ENCODE measurements around the gene INO80E.

Gene INO80E

GRCh38 chr16:29991571-29991904 lies 4.5 kb upstream of the INO80E start:
- DNase-seq (ENCODE audit: low spot score) (no peak), FAIRE-seq (no peak)

- no peak for DNase-seq (ENCODE audit: low spot score)
- FAIRE-seq, result no peak
Observed at GRCh38 chr16:29992344-29992967, 3.6 kb upstream of the INO80E start.

- FAIRE-seq, result no peak
- no peak for DNase-seq (ENCODE audit: low spot score)
Observed at GRCh38 chr16:29993191-29993902, 2.7 kb upstream of the INO80E start.

- FAIRE-seq, result no peak
- no peak for DNase-seq (ENCODE audit: low spot score)
Observed at GRCh38 chr16:29993903-29994599, 2.0 kb upstream of the INO80E start.

- FAIRE-seq, result no peak
- peak; percentile 17 for DNase-seq (ENCODE audit: low spot score)
Observed at GRCh38 chr16:29994600-29995323, 1.3 kb upstream of the INO80E start.

GRCh38 chr16:29995324-29995910 lies 624 bp upstream of the INO80E start, which contains the start of gene HIRIP3:
HIRIP3 (minus strand) TSS chr16:29995617; CDS start chr16:29995605, 12 bp downstream.
- DNase-seq (ENCODE audit: low spot score) (peak; percentile 69), FAIRE-seq (no peak)

GRCh38 chr16:29996766-29997250 lies 767 bp downstream of the INO80E start:
- no peak for DNase-seq (ENCODE audit: low spot score)

GRCh38 chr16:29999605-30000004 lies 3.6 kb downstream of the INO80E start:
- DNase-seq (ENCODE audit: low spot score) (no peak), FAIRE-seq (no peak)

More at GRCh38 chr16:29996766-29997250, 767 bp downstream of the INO80E start:
- no peak for FAIRE-seq

GRCh38 chr16:30000735-30001631 lies 4.9 kb downstream of the INO80E start:
- FAIRE-seq (no peak), DNase-seq (ENCODE audit: low spot score) (no peak)

GRCh38 chr16:30002614-30003346 lies 6.7 kb downstream of the INO80E start:
- FAIRE-seq, result no peak
- no peak for DNase-seq (ENCODE audit: low spot score)

GRCh38 chr16:30003670-30004423 lies 7.8 kb downstream of the INO80E start:
- FAIRE-seq, result no peak

GRCh38 chr16:30004424-30004776 lies 8.4 kb downstream of the INO80E start:
- FAIRE-seq (no peak), DNase-seq (ENCODE audit: low spot score) (no peak)

More at GRCh38 chr16:30003670-30004423, 7.8 kb downstream of the INO80E start:
- no peak for DNase-seq (ENCODE audit: low spot score)

- FAIRE-seq (no peak), DNase-seq (ENCODE audit: low spot score) (no peak)
Observed at GRCh38 chr16:30004811-30005242, 8.8 kb downstream of the INO80E start.

GRCh38 chr16:30005341-30006094 lies 9.5 kb downstream of the INO80E start:
- no peak for FAIRE-seq

GRCh38 chr16:30006095-30006473 lies 10.0 kb downstream of the INO80E start:
- FAIRE-seq, result no peak
- DNase-seq (ENCODE audit: low spot score), result no peak

More at GRCh38 chr16:30005341-30006094, 9.5 kb downstream of the INO80E start:
- DNase-seq (ENCODE audit: low spot score), result peak; percentile 13

GRCh38 chr16:30006659-30007377 lies 10.8 kb downstream of the INO80E start:
- FAIRE-seq (no peak), DNase-seq (ENCODE audit: low spot score) (no peak)

- FAIRE-seq (no peak), DNase-seq (ENCODE audit: low spot score) (no peak)
Observed at GRCh38 chr16:30007378-30007895, 11.4 kb downstream of the INO80E start.
